Lower lobe of right lung (tissue), 2 donors: ENCODE results near the gene FYB1. TPM values are rescaled to one million over a fixed set of nuclear protein-coding genes. Genes with fewer than 3 reads are reported as not detected.
A peak's percentile ranks its signal among the peaks of the same experiment; 100 is the strongest.

Source experiments
- ATAC-seq, 2 donors: fragments of 200-7000 bp; cut with Tn5 transposase; one replicate each; pipeline ENCODE4 v1.9.1; 2020 to 2022; ENCODE audit warnings: mild to moderate bottlenecking in 2 of 2, moderate library complexity in 2 of 2
- DNase-seq: peaks from one replicate; pipeline ENCODE4 v3.0.0-alpha.2; 2020
- H3K27ac ChIP-seq: fragments of 200-600 bp; one replicate; pipeline ENCODE4 v1.8.0; 2022
- H3K27me3 ChIP-seq: fragments of 200-600 bp; one replicate; pipeline ENCODE4 v1.8.0; 2022; ENCODE audit warnings: low read depth
- H3K36me3 ChIP-seq: fragments of 200-600 bp; one replicate; pipeline ENCODE4 v1.8.0; 2022; ENCODE audit warnings: mild to moderate bottlenecking
- H3K4me1 ChIP-seq: fragments of 200-600 bp; one replicate; pipeline ENCODE4 v1.8.0; 2022
- H3K4me3 ChIP-seq: fragments of 200-600 bp; one replicate; pipeline ENCODE4 v1.8.0; 2022; ENCODE audit warnings: mild to moderate bottlenecking
- H3K9me3 ChIP-seq: fragments of 200-600 bp; one replicate; pipeline ENCODE4 v1.8.0; 2022
- CTCF ChIP-seq: fragments of 200-600 bp; IDR thresholded peaks from one replicate; pipeline ENCODE4 v1.8.0; 2022; ENCODE audit warnings: antibody characterized with exemption, mild to moderate bottlenecking
- intact Hi-C: fragments of 100-400 bp; cut with DNase I; formaldehyde crosslinking; loops from one replicate; pipeline ENCODE4 v1.11.0; 2022
- total RNA-seq: library from RNA; stranded (reverse); fragmentation: NEBNext Ultra II Directional; extraction: Animal tissue kit (Norgen Biotek cat#: 25700); gene quantifications from one replicate; pipeline ENCODE4 v1.2.1, GENCODE V29; 2021
- donor health status: DM: no; HTN: yes; CAD: no; lungs with severe emphysema.

Gene FYB1
- total RNA-seq, 1 donor from 2014 or later: 51.0 TPM

- no peak for ATAC-seq
- Histone ChIP-seq H3K27me3 (no peaks in the 10 kb centered on the region), H3K4me3 (no peak overlapping the region), H3K27ac (no peak overlapping the region), H3K36me3 (no peaks in the 10 kb centered on the region), H3K4me1 (no peaks in the 10 kb centered on the region), H3K9me3 (no peaks in the 10 kb centered on the region)
- DNase-seq: no peak
- intact Hi-C loops: no loop called here
- TF ChIP-seq CTCF: no peak
These were observed 38.2 kb upstream of the FYB1 start for GRCh38 chr5:39257554-39257953.

GRCh38 chr5:39256477-39257235 is 37.3 kb upstream of the FYB1 start:
- intact Hi-C loops: no loop called here
- no peak for DNase-seq
- ATAC-seq: peak; percentile 57 to 74
- no peaks in the 10 kb centered on the region for H3K36me3 ChIP-seq
- H3K27me3 ChIP-seq: no peaks in the 10 kb centered on the region
- no peak overlapping the region for H3K27ac ChIP-seq
- no peak for TF ChIP-seq CTCF
- no peaks in the 10 kb centered on the region for H3K9me3 ChIP-seq
- H3K4me3 ChIP-seq: no peak overlapping the region
- no peaks in the 10 kb centered on the region for H3K4me1 ChIP-seq

- H3K27me3 ChIP-seq: no peaks in the 10 kb centered on the region
- ATAC-seq (no peak), DNase-seq (no peak)
- intact Hi-C loops: no loop called here
- H3K4me3 ChIP-seq: no peak overlapping the region
- H3K36me3 ChIP-seq: no peaks in the 10 kb centered on the region
- no peaks in the 10 kb centered on the region for H3K4me1 ChIP-seq
- TF ChIP-seq CTCF: no peak
- no peak overlapping the region for H3K27ac ChIP-seq
- H3K9me3 ChIP-seq: no peaks in the 10 kb centered on the region
These were observed 36.0 kb upstream of the FYB1 start for GRCh38 chr5:39255406-39255805.

GRCh38 chr5:39254671-39255070 is 35.3 kb upstream of the FYB1 start:
- ATAC-seq: no peak
- no peaks in the 10 kb centered on the region for H3K27me3 ChIP-seq
- H3K4me3 ChIP-seq: no peak overlapping the region
- no peaks in the 10 kb centered on the region for H3K36me3 ChIP-seq
- H3K27ac ChIP-seq: no peak overlapping the region
- TF ChIP-seq CTCF: no peak
- no peaks in the 10 kb centered on the region for H3K9me3 ChIP-seq
- no peak for DNase-seq
- intact Hi-C loops: no loop called here
- H3K4me1 ChIP-seq: no peaks in the 10 kb centered on the region

- H3K9me3 ChIP-seq: no peaks in the 10 kb centered on the region
- H3K27me3 ChIP-seq: no peaks in the 10 kb centered on the region
- no peaks in the 10 kb centered on the region for H3K4me1 ChIP-seq
- no peak for DNase-seq
- no peaks in the 10 kb centered on the region for H3K36me3 ChIP-seq
- ATAC-seq: no peak
- no peak for TF ChIP-seq CTCF
- no peak overlapping the region for H3K4me3 ChIP-seq
- intact Hi-C loops: no loop called here
- H3K27ac ChIP-seq: no peak overlapping the region
These were observed 33.8 kb upstream of the FYB1 start for GRCh38 chr5:39253196-39253595.
